HepG2 (cell line): ENCODE measurements around the gene LSS. TPM values are rescaled to one million over a fixed set of nuclear protein-coding genes. Genes with fewer than 3 reads are reported as not detected.

Experiments used
- ATAC-seq: fragments of 200-7000 bp; cut with Tn5 transposase; 3 replicates; pipeline ENCODE4 v1.9.1; 2020; ENCODE audit warnings: mild to moderate bottlenecking, moderate library complexity
- BruUV-seq: library from RNA; stranded (reverse); fragments of 400-500 nt; replicated peaks from 2 replicates; lab custom pipeline; 2021; lab: Mats Ljungman, UMichigan
- CTCF ChIA-PET: fragments of 300-600 bp; formaldehyde crosslinking; extraction: SDS; loops from one replicate; lab custom pipeline; 2021; ENCODE audit warnings: low total read pairs, inconsistent platforms, low intra/inter-chr PET ratio; lab: Yijun Ruan, JAX
- POLR2A ChIA-PET: fragments of 350-600 bp; sonication (Branson Sonifier 250); formaldehyde crosslinking; loops from one replicate; lab custom pipeline; 2020; ENCODE audit warnings: antibody characterized with exemption, inconsistent platforms; lab: Yijun Ruan, JAX
- DNase-seq: peaks from one replicate; pipeline ENCODE4 v3.0.0-alpha.2; 2015; ENCODE audit warnings: low spot score
- FAIRE-seq: peaks from 3 replicates; lab custom pipeline; 2011; peaks lifted over from hg19 to GRCh38; lab: Jason Lieb, UNC
- H2AFZ ChIP-seq: one replicate; pipeline ENCODE4 v1.6.1; 2011; ENCODE audit warnings: low read length, inconsistent platforms
- H3K27ac ChIP-seq: fragments of 300-600 bp; 3 replicates; pipeline ENCODE4 v1.8.0; 2011; ENCODE audit warnings: mixed run types, mild to moderate bottlenecking, mixed read lengths, low read length, inconsistent platforms; ENCODE audit not compliant: insufficient read depth; ENCODE audit errors: extremely low read length
- H3K27me3 ChIP-seq, 2 experiments: fragments of 200-600 bp in 1 of 2; 2 replicates in 1 of 2; 3 replicates in 1 of 2; pipeline versions ENCODE4 v1.6.0 to v1.8.0; 2011; ENCODE audit warnings: low read length in 2 of 2, mild to moderate bottlenecking in 2 of 2, moderate library complexity in 2 of 2, inconsistent platforms in 1 of 2; ENCODE audit not compliant: insufficient read depth in 2 of 2, control insufficient read depth in 1 of 2
- H3K36me3 ChIP-seq, 2 experiments: fragments of 200-600 bp in 1 of 2; replicated peaks in 1 of 2; 2 replicates in 1 of 2; 3 replicates in 1 of 2; pipeline versions ENCODE4 v1.5.1 to v1.8.0; 2011; ENCODE audit warnings: low read length in 2 of 2, inconsistent platforms in 1 of 2; ENCODE audit not compliant: insufficient read depth in 2 of 2, control insufficient read depth in 1 of 2
- H3K4me1 ChIP-seq: 2 replicates; pipeline ENCODE4 v1.5.1; 2012; ENCODE audit warnings: low read length, inconsistent platforms; ENCODE audit not compliant: insufficient read depth
- H3K4me2 ChIP-seq: 2 replicates; pipeline ENCODE4 v1.6.0; 2011; ENCODE audit warnings: low read depth, low read length, inconsistent platforms
- H3K4me3 ChIP-seq, 3 experiments: fragments of 200-600 bp in 1 of 3; sonication (generic), shearing (Covaris generic) in 1 of 3; replicated peaks in 1 of 3; 2 replicates each; pipeline ENCODE4 v1.5.1; 2011 to 2016; ENCODE audit warnings: low read length in 3 of 3, inconsistent platforms in 2 of 3, low read depth in 2 of 3, mild to moderate bottlenecking in 2 of 3, control low read depth in 1 of 3, mixed read lengths in 1 of 3; ENCODE audit not compliant: insufficient read depth in 1 of 3
- H3K79me2 ChIP-seq: one replicate; pipeline ENCODE4 v1.6.1; 2011; ENCODE audit warnings: low read length, inconsistent platforms; ENCODE audit not compliant: insufficient read depth
- H3K9ac ChIP-seq: 2 replicates; pipeline ENCODE4 v1.6.0; 2011; ENCODE audit warnings: mild to moderate bottlenecking, low read depth, low read length, inconsistent platforms; ENCODE audit not compliant: insufficient read depth
- H3K9me3 ChIP-seq: 2 replicates; pipeline ENCODE4 v1.5.1; 2012; ENCODE audit warnings: mild to moderate bottlenecking, low read length
- H4K20me1 ChIP-seq: 2 replicates; pipeline ENCODE4 v1.6.0; 2011; ENCODE audit warnings: inconsistent platforms, mild to moderate bottlenecking, low read length, moderate library complexity; ENCODE audit not compliant: insufficient read depth
- DNMT3B ChIP-seq: conservative IDR thresholded peaks from 2 replicates; pipeline ENCODE4 v1.6.1; 2016; ENCODE audit warnings: missing biosample characterization, control low read depth
- ELF3 ChIP-seq: IDR thresholded peaks from 2 replicates; pipeline ENCODE4 v1.6.1; 2016; ENCODE audit warnings: missing genetic modification reagents, missing compliant biosample characterization
- ETV5 ChIP-seq: IDR thresholded peaks from 2 replicates; pipeline ENCODE4 v1.6.1; 2018; ENCODE audit warnings: missing biosample characterization, missing genetic modification reagents, inconsistent platforms, borderline replicate concordance
- ISL2 ChIP-seq: sonication (generic); formaldehyde crosslinking; IDR thresholded peaks from 2 replicates; pipeline ENCODE4 v1.5.0; 2020; ENCODE audit warnings: missing genetic modification reagents
- PITX1 ChIP-seq: sonication (generic); formaldehyde crosslinking; IDR thresholded peaks from 2 replicates; pipeline ENCODE4 v1.5.1; 2020; ENCODE audit warnings: mild to moderate bottlenecking, missing genetic modification reagents
- SRY ChIP-seq: sonication (generic); formaldehyde crosslinking; IDR thresholded peaks from 2 replicates; pipeline ENCODE4 v1.8.0; 2022; ENCODE audit warnings: mild to moderate bottlenecking, missing genetic modification reagents
- TEAD2 ChIP-seq: sonication (generic); formaldehyde crosslinking; IDR thresholded peaks from 2 replicates; pipeline ENCODE4 v1.9.0; 2021; ENCODE audit warnings: missing genetic modification reagents
- THRA ChIP-seq: sonication (generic); formaldehyde crosslinking; IDR thresholded peaks from 2 replicates; pipeline ENCODE4 v1.4.0; 2020; ENCODE audit warnings: missing genetic modification reagents, borderline replicate concordance
- ZNF546 ChIP-seq: sonication (generic); formaldehyde crosslinking; conservative IDR thresholded peaks from 2 replicates; pipeline ENCODE4 v1.8.1; 2023; ENCODE audit warnings: mild to moderate bottlenecking, missing genetic modification reagents
- ZNF790 ChIP-seq: sonication (generic); formaldehyde crosslinking; IDR thresholded peaks from 2 replicates; pipeline ENCODE4 v1.8.0; 2022; ENCODE audit warnings: missing genetic modification reagents, mild to moderate bottlenecking, borderline replicate concordance
- WGBS: methylation state at CpG from one replicate; pipeline ENCODE4 v1.1.6; 2017; ENCODE audit warnings: low lambda C conversion rate; 5-methylcytosine and 5-hydroxymethylcytosine counted together
- in situ Hi-C: cut with HindIII; loops from 2 replicates; pipeline ENCODE4 v1.10.0; 2017; ENCODE audit warnings: low pct_unique_long_range_greater_than_20kb; ENCODE audit not compliant: extremely low pct_ligation_motif_present
- intact Hi-C: fragments of 100-400 bp; cut with micrococcal nuclease; formaldehyde crosslinking; loops from one replicate; pipeline ENCODE4 v1.10.0; 2022; ENCODE audit not compliant: unreplicated experiment
- polyA plus RNA-seq, 8 experiments: library from polyadenylated mRNA; depleted of rRNA in 3 of 8; stranded (reverse) in 7 of 8; unstranded in 1 of 8; fragments of >200 nt; fragmentation: Illumina TruSeq in 4 of 8; extraction: Trizol in 4 of 8; gene quantifications; 2 replicates each; pipeline versions ENCODE4 v1.2.1 to v1.2.3, GENCODE V29; 2011 to 2016; ENCODE audit warnings: low read depth in 4 of 8, missing spikeins in 1 of 8, mixed read lengths in 1 of 8; ENCODE audit not compliant: insufficient read depth in 1 of 8
- total RNA-seq, 5 experiments: library from RNA; depleted of rRNA; stranded (reverse); fragments of >200 nt; fragmentation: Illumina TruSeq; extraction: Trizol; gene quantifications; 2 replicates each; pipeline ENCODE4 v1.2.3, GENCODE V29; 2016; ENCODE audit warnings: low read depth in 1 of 5
- TF ChIP-seq, protein P1 (sequence below): sonication (generic); formaldehyde crosslinking; IDR thresholded peaks from 2 replicates; pipeline ENCODE4 v1.8.0; 2022; ENCODE audit warnings: missing genetic modification reagents, mild to moderate bottlenecking, borderline replicate concordance
- TF ChIP-seq, protein P2 (sequence below): sonication (generic); formaldehyde crosslinking; IDR thresholded peaks from 2 replicates; pipeline ENCODE4 v1.5.0; 2020; ENCODE audit warnings: missing genetic modification reagents, mild to moderate bottlenecking, borderline replicate concordance

The LSS gene
- total and polyA plus RNA-seq, 2 of the 13 experiments (the other 11 are each of a cell fraction or from before 2014, with no cell fraction given) = 72.6 to 113 TPM

- in situ Hi-C loops = no loop called here
- H3K36me3 ChIP-seq = peaks cover 30 to 88% of the 10 kb centered on the region in 2 experiments
- CTCF ChIA-PET = no interaction called here
Observed at GRCh38 chr21:46254208-46254975, 25.8 kb upstream of the LSS start.

More at GRCh38 chr21:46254208-46254975, 25.8 kb upstream of the LSS start:
- Histone ChIP-seq H2AFZ (no peak overlapping the region), H4K20me1 (no peaks in the 10 kb centered on the region), H3K27ac (no peak overlapping the region), H3K4me3 (no peak overlapping the region), H3K4me2 (no peak overlapping the region), H3K9ac (no peak overlapping the region), H3K4me1 (peaks cover 15% of the 10 kb centered on the region), H3K9me3 (no peaks in the 10 kb centered on the region), H3K79me2 (no peaks in the 10 kb centered on the region), H3K27me3 (no peaks in the 10 kb centered on the region)
- 95% methylated on average over 9 of the region's 12 CpGs for WGBS
- POLR2A ChIA-PET = interaction anchor here (0.8 to 1.4 kb wide), 3 partner anchors 25 to 71 kb away, joined by 3 to 5 read pairs (median 3); partner anchors contain the start of gene LSS
- BruUV-seq = no TSS peak
- intact Hi-C loops = no loop called here
- FAIRE-seq (no peak), DNase-seq (no peak), ATAC-seq (no peak)
- TF ChIP-seq, protein P1, sequence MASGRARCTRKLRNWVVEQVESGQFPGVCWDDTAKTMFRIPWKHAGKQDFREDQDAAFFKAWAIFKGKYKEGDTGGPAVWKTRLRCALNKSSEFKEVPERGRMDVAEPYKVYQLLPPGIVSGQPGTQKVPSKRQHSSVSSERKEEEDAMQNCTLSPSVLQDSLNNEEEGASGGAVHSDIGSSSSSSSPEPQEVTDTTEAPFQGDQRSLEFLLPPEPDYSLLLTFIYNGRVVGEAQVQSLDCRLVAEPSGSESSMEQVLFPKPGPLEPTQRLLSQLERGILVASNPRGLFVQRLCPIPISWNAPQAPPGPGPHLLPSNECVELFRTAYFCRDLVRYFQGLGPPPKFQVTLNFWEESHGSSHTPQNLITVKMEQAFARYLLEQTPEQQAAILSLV = no peak
- TF ChIP-seq ETV5 (CRISPR knock-in tag) (no peak), ZNF790 (CRISPR knock-in tag) (no peak), THRA (no peak), ZNF546 (CRISPR knock-in tag) (no peak), DNMT3B (CRISPR knock-in tag) (no peak), PITX1 (CRISPR knock-in tag) (no peak), ISL2 (CRISPR knock-in tag) (no peak), SRY (CRISPR knock-in tag) (no peak), ELF3 (CRISPR knock-in tag) (no peak), TEAD2 (CRISPR knock-in tag) (no peak)
- TF ChIP-seq, protein P2, sequence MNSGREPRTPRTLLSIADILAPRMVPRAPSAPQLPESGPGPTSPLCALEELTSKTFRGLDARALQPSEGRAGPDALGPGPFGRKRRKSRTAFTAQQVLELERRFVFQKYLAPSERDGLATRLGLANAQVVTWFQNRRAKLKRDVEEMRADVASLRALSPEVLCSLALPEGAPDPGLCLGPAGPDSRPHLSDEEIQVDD (CRISPR knock-in tag) = no peak
